ENCODE data around the gene STK35.

GRCh38 chr20:2102585-2103460 is 1.2 kb downstream of the STK35 start:
- TF ChIP-seq CTCF (IDR thresholded peaks at IDR 0.05; ENCODE audit: low read length), result no peak
- TF ChIP-seq EZH2 (IDR thresholded peaks at IDR 0.05; ENCODE audit: borderline replicate concordance, low read length), result no peak

Measured in OCI-LY1 (cell line).